T follicular helper cell (primary cell): ENCODE results near the gene ATP2A2.
"Not testable (repeated sequence)": the region's sequence is repeated elsewhere in the genome, so short reads cannot be mapped to it uniquely, and the experiment has no call there.

Experiments
- DNase-seq: peaks from one replicate; pipeline ENCODE4 v3.0.0-alpha.2; 2020; ENCODE audit warnings: low read depth

Gene ATP2A2

DNA sequence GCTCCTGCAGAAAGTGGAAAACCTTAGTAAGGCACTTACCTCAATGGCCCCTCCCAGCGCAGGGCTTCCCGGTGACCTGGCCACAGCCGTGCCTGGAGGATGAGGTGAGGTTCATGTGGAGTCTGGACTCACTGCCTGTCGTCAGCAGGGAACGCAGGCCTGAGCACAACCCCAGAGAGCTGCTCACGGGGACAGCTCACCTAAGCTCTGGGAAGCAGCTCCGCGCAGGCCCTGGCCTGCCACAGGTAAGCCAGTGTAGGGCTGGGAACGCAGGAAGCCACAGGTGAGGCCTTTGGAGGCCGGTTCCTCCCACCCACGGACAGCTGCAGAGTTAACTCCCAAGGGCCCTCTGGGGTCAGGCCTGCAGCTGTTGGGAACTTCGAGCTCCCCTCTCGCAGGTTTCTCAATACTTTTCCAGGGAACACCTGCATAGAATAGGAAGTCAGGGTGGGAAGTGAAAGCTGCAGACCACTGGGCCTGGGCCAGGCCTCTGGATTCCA, 89.7 kb downstream of the ATP2A2 start:
- no peak for DNase-seq

- no peak for DNase-seq
Measured at GRCh38 chr12:110371408-110372055, 90.5 kb downstream of the ATP2A2 start.

DNA sequence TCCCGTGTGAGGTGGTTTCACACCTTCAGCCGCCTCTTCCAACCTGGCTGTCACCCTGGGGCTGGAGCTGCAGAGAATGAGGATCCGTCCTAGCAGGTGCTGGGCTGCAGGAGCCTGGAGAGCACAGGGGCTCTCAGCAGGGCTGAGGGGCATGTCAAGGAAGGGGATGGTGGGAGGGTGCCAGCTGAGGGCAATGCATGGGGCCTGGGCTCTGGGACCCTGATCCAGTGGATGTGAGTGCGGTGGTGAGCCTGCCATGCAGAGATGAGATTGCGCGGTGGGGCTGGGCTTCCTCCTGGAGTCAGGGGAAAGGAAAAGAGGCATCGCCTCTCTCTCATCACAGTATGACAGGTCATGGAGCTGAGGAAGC, 91.0 kb downstream of the ATP2A2 start:
- no peak for DNase-seq

DNA sequence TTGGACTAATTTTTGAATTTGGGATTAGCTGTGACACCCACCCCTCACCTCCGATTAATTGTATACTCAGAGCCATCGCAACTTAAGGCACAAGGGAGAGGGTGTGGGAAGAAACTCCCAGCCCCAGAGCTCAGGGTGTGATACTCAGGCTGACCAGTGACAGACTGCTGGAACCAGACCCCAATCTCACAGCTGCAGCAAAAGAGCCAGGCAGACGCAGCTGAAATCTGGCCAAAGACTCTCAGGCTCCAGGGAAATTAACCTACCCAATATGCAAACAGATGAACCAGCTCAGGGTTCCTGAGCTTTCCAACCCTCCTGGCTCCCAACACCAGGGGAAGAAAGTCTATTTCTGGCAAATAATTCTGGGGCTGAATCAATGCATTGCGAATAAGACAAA, 92.0 kb downstream of the ATP2A2 start:
- DNase-seq = no peak

- no peak for DNase-seq
Measured at GRCh38 chr12:110373425-110373824, 92.4 kb downstream of the ATP2A2 start.

DNA sequence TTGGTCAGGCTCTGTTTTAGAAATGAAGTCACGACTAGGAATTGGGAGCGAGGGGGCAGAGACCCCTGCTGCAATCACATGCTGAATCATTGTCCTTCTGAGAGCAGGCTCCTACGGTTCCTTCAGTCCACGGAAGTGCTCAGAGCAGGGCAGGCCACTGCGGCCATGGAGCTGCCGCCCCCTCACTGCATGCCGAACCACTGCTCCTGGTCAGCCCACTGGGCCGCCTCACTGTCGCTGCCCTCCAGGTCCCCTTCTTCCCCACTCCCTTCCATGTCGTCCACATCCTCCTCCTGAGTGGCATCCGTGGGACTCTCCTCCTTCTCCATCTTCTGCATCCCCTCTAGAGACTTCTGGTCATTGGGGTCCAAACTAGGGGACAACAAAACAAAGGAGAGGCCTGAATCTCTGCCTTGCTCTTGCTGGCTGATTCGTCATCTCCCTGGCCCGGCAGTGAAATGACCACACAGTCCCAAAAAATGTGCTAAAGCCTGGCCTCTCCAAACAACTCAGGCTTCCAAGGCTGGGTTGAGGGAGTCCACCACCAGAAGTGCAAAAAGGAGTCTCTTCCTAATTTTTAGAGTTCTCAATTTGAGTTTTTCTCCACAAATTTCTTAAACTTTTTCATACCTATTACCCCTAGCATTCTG, 93.0 kb downstream of the ATP2A2 start:
- no peak for DNase-seq

- not testable (repeated sequence) for DNase-seq
Measured at GRCh38 chr12:110378131-110378790, 97.2 kb downstream of the ATP2A2 start.

- DNase-seq = no peak
Measured at GRCh38 chr12:110379197-110379596, 98.2 kb downstream of the ATP2A2 start.

DNA sequence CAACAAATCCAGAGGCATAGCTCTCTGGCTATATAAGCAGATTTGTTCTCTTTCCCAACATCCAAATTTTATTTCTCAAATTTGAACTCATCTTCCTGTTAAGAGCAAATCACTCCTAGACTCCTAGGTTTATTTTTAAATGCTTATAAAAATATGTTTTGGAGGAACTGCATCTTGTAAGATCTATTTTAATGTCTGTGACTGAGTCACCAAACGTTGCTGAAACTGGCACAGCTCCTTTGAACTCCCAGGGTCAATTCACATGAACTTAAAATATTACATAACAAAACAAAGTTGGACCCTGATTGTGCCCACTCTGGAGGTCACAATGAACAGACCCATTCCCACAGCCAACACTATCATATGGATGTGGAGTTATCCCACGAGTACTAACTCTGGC, 98.6 kb downstream of the ATP2A2 start:
- no peak for DNase-seq

DNA sequence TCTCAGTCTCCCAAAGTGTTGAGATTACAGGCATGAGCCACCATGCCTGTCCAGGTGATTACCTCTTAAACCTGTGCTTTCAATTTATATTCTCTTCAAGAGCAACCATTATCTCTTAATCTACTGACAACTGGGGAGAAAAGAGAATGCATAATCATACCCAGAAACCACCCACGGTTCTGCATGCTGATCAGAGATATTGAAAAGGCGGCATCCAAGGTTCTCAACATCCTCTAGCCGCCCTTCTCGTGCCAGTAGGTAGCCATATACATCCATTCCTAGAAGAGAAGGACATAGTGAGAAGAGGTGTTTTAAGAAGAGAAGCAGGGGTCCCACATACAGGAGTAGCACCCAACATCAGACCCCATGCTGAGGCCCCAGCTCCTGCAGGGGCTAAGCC, 101.6 kb downstream of the ATP2A2 start:
- DNase-seq = no peak
